ENCODE measurements around the gene DTWD2. TPM values are rescaled to one million over a fixed set of nuclear protein-coding genes. Genes with fewer than 3 reads are reported as not detected.
"Not testable (repeated sequence)": the region's sequence is repeated elsewhere in the genome, so short reads cannot be mapped to it uniquely, and the experiment has no call there.

Gene DTWD2
- total RNA-seq, 6 experiments from 2014 or later: 3.7 to 13.4 (median 7.0) TPM

- no peak for ATAC-seq
- Histone ChIP-seq H3K27ac (no peak overlapping the region), H3K9me3 (no peaks in the 10 kb centered on the region), H3K36me3 (no peaks in the 10 kb centered on the region), H3K4me3 (no peak overlapping the region), H3K4me1 (no peaks in the 10 kb centered on the region), H3K27me3 (no peaks in the 10 kb centered on the region)
- intact Hi-C loops (cut with DNase I): loop anchor here in 1 of 2 donors (10.0 kb wide), 1 partner anchor 434 kb away; no protein-coding TSS in a partner anchor
- 86% methylated on average over 1 of the region's 1 CpG for WGBS (ENCODE audit: insufficient coverage, low coverage, low lambda C conversion rate, missing lambda C conversion rate)
- no peak for DNase-seq
- TF ChIP-seq, protein P1, sequence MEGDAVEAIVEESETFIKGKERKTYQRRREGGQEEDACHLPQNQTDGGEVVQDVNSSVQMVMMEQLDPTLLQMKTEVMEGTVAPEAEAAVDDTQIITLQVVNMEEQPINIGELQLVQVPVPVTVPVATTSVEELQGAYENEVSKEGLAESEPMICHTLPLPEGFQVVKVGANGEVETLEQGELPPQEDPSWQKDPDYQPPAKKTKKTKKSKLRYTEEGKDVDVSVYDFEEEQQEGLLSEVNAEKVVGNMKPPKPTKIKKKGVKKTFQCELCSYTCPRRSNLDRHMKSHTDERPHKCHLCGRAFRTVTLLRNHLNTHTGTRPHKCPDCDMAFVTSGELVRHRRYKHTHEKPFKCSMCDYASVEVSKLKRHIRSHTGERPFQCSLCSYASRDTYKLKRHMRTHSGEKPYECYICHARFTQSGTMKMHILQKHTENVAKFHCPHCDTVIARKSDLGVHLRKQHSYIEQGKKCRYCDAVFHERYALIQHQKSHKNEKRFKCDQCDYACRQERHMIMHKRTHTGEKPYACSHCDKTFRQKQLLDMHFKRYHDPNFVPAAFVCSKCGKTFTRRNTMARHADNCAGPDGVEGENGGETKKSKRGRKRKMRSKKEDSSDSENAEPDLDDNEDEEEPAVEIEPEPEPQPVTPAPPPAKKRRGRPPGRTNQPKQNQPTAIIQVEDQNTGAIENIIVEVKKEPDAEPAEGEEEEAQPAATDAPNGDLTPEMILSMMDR (IDR thresholded peaks at IDR 0.05): no peak
- TF ChIP-seq POLR2A (IDR thresholded peaks at IDR 0.05): no peak
Measured at GRCh38 chr5:118980438-118980837, 7.9 kb downstream of the DTWD2 start.

GRCh38 chr5:118980017-118980416 is 8.3 kb downstream of the DTWD2 start:
- Histone ChIP-seq H3K4me3 (no peak overlapping the region), H3K4me1 (no peaks in the 10 kb centered on the region), H3K27me3 (no peaks in the 10 kb centered on the region), H3K9me3 (no peaks in the 10 kb centered on the region), H3K27ac (no peak overlapping the region), H3K36me3 (no peaks in the 10 kb centered on the region)
- ATAC-seq (no peak), DNase-seq (no peak)
- TF ChIP-seq, protein P1 (IDR thresholded peaks at IDR 0.05): no peak
- WGBS (ENCODE audit: insufficient coverage, low coverage, low lambda C conversion rate, missing lambda C conversion rate): 62% methylated on average over 2 of the region's 2 CpGs
- intact Hi-C loops (cut with DNase I): loop anchor here in 1 of 2 donors (10.0 kb wide), 1 partner anchor 435 kb away; no protein-coding TSS in a partner anchor

DNA sequence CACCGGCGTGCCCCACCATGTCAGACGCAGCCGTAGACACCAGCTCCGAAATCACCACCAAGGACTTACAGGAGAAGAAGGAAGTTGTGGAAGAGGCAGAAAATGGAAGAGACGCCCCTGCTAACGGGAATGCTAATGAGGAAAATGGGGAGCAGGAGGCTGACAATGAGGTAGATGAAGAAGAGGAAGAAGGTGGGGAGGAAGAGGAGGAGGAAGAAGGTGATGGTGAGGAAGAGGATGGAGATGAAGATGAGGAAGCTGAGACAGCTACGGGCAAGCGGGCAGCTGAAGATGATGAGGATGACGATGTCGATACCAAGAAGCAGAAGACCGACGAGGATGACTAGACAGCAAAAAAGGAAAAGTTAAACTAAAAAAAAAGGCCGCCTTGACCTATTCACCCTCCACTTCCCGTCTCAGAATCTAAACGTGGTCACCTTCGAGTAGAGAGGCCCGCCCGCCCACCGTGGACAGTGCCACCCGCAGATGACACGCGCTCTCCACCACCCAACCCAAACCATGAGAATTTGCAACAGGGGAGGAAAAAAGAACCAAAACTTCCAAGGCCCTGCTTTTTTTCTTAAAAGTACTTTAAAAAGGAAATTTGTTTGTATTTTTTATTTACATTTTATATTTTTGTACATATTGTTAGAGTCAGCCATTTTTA is 14.4 kb downstream of the DTWD2 start:
- ATAC-seq; intact Hi-C loops (cut with DNase I); H3K36me3 ChIP-seq; H3K4me1 ChIP-seq; DNase-seq; H3K27me3 ChIP-seq; H3K27ac ChIP-seq; H3K4me3 ChIP-seq; H3K9me3 ChIP-seq: not testable (repeated sequence)
- WGBS (ENCODE audit: insufficient coverage, low coverage, low lambda C conversion rate, missing lambda C conversion rate): 96% methylated on average over 11 of the region's 23 CpGs

GRCh38 chr5:118968925-118969375 is 19.4 kb downstream of the DTWD2 start:
- TF ChIP-seq, protein P1 (IDR thresholded peaks at IDR 0.05): no peak
- no peak for TF ChIP-seq POLR2A (IDR thresholded peaks at IDR 0.05)
- no peak for ATAC-seq
- no peaks in the 10 kb centered on the region for H3K36me3 ChIP-seq
- intact Hi-C loops (cut with DNase I): no loop called here
- H3K4me1 ChIP-seq: no peaks in the 10 kb centered on the region
- WGBS (ENCODE audit: insufficient coverage, low coverage, low lambda C conversion rate, missing lambda C conversion rate): no CpG with 5 or more reads among the region's 4 CpGs
- no peak overlapping the region for H3K4me3 ChIP-seq
- H3K27me3 ChIP-seq: no peaks in the 10 kb centered on the region
- H3K27ac ChIP-seq: no peak overlapping the region
- no peaks in the 10 kb centered on the region for H3K9me3 ChIP-seq
- no peak for DNase-seq

DNA sequence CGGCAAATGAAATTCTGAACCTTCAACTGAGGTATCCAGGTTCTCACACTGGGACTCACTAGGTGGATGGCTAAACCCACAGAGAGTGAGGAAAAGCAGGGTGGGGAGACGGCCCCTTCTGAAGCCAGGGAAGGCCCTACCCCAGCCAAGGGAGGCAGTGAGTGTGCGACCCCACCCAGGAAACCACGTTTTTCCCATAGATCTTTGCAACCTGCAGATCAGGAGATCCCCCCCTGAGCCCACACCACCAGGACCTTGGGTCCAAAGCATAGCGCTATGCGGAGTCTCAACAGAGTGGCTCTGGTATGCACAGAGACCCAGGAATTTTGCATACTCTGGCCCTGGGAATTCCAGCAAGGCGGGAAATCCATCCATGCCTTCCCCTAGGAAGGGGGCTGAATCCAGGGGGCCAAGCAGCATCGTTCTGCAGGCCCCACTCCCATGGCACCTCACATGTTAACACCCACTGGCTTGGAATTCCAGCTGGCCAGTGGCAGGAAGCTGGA is 19.9 kb downstream of the DTWD2 start:
- intact Hi-C loops (cut with DNase I): no loop called here
- H3K4me3 ChIP-seq: no peak overlapping the region
- no peaks in the 10 kb centered on the region for H3K27me3 ChIP-seq
- no peaks in the 10 kb centered on the region for H3K36me3 ChIP-seq
- H3K9me3 ChIP-seq: no peaks in the 10 kb centered on the region
- H3K4me1 ChIP-seq: no peaks in the 10 kb centered on the region
- WGBS (ENCODE audit: insufficient coverage, low coverage, low lambda C conversion rate, missing lambda C conversion rate): 50% methylated on average over 1 of the region's 8 CpGs
- DNase-seq (no peak), ATAC-seq (no peak)
- no peak overlapping the region for H3K27ac ChIP-seq
- no peak for TF ChIP-seq POLR2A (IDR thresholded peaks at IDR 0.05)
- TF ChIP-seq, protein P1 (IDR thresholded peaks at IDR 0.05): no peak

All from right lobe of liver (tissue), 6 donors.